ENCODE measurements around the gene SMCO2.

The SMCO2 gene

DNA sequence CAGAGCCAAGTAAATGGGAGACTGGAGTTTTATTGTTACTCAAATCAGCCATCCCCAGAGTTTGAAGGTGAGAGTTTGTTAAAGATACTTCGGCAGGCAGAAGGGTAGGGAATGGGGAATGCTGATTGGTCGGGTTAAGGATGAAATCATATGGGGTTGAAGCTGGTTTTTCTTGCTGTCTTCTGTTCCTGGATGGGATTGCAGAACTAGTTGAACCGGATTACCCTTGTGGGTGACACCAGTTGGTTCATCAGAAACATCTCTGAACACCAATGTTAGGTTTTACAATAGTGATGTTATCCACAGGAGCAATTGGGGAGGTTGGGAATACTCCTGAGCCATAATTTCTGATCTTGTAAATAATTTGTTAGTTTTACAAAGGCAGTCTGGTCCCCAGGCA, 18.7 kb upstream of the SMCO2 start:
- no peaks in the 10 kb centered on the region for H3K9me3 ChIP-seq (ENCODE audit: insufficient read depth, low read length)
- no peaks in the 10 kb centered on the region for H3K27me3 ChIP-seq (ENCODE audit: low read length)
- no peaks in the 10 kb centered on the region for H3F3A ChIP-seq (ENCODE audit: insufficient read depth)
- H3K4me2 ChIP-seq (ENCODE audit: low read depth, low read length, poor library complexity, severe bottlenecking): no peak overlapping the region
- no peak overlapping the region for H3K9ac ChIP-seq (ENCODE audit: low read length)
- no peak overlapping the region for H2AFZ ChIP-seq (ENCODE audit: low read depth, low read length, severe bottlenecking)
- no peaks in the 10 kb centered on the region for H3K79me2 ChIP-seq (ENCODE audit: insufficient read depth, low read length)
- H3K4me3 ChIP-seq (ENCODE audit: insufficient read depth, low read length, poor library complexity, severe bottlenecking): no peak overlapping the region
- no peaks in the 10 kb centered on the region for H3K36me3 ChIP-seq (ENCODE audit: low read length)
- no peaks in the 10 kb centered on the region for H3K9me2 ChIP-seq (replicated peaks; ENCODE audit: insufficient read depth, low read length)
- TF ChIP-seq EZH2phosphoT487 (conservative IDR thresholded peaks at IDR 0.05; ENCODE audit: low read length) (no peak), CTCF (IDR thresholded peaks at IDR 0.05; ENCODE audit: insufficient read depth, low read length, poor library complexity, severe bottlenecking) (no peak)
- no peak overlapping the region for H3K27ac ChIP-seq (ENCODE audit: low read depth, low read length)
- H4K20me1 ChIP-seq (ENCODE audit: low read depth, low read length): no peaks in the 10 kb centered on the region

DNA sequence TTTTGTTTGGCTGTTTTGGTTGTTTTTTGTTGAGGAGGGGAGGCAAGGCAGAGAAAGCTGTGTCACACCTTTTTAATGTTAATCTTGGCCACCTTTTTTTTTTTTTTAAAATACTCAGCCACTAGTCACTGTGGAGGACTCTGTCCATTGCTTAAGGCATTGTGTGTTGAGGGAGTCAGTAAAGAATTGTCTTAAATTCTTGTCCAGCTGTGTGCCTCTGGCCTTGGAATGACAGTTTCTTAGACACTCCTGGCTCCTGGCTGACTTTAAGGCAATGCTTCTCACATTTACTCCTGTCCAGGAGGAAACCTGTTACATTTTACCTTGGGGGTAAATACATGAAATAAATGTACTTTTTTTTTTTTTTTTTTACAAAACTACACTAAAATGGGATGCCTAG, 18.1 kb upstream of the SMCO2 start:
- H3K79me2 ChIP-seq (ENCODE audit: insufficient read depth, low read length): no peaks in the 10 kb centered on the region
- H3K9me3 ChIP-seq (ENCODE audit: insufficient read depth, low read length): no peaks in the 10 kb centered on the region
- H3K9ac ChIP-seq (ENCODE audit: low read length): no peak overlapping the region
- no peak overlapping the region for H3K27ac ChIP-seq (ENCODE audit: low read depth, low read length)
- H2AFZ ChIP-seq (ENCODE audit: low read depth, low read length, severe bottlenecking): no peak overlapping the region
- no peak overlapping the region for H3K4me3 ChIP-seq (ENCODE audit: insufficient read depth, low read length, poor library complexity, severe bottlenecking)
- H3K9me2 ChIP-seq (replicated peaks; ENCODE audit: insufficient read depth, low read length): no peaks in the 10 kb centered on the region
- H3F3A ChIP-seq (ENCODE audit: insufficient read depth): no peaks in the 10 kb centered on the region
- H4K20me1 ChIP-seq (ENCODE audit: low read depth, low read length): no peaks in the 10 kb centered on the region
- no peak overlapping the region for H3K4me2 ChIP-seq (ENCODE audit: low read depth, low read length, poor library complexity, severe bottlenecking)
- H3K27me3 ChIP-seq (ENCODE audit: low read length): no peaks in the 10 kb centered on the region
- no peak for TF ChIP-seq EZH2phosphoT487 (conservative IDR thresholded peaks at IDR 0.05; ENCODE audit: low read length)
- no peak for TF ChIP-seq CTCF (IDR thresholded peaks at IDR 0.05; ENCODE audit: insufficient read depth, low read length, poor library complexity, severe bottlenecking)
- H3K36me3 ChIP-seq (ENCODE audit: low read length): no peaks in the 10 kb centered on the region

DNA sequence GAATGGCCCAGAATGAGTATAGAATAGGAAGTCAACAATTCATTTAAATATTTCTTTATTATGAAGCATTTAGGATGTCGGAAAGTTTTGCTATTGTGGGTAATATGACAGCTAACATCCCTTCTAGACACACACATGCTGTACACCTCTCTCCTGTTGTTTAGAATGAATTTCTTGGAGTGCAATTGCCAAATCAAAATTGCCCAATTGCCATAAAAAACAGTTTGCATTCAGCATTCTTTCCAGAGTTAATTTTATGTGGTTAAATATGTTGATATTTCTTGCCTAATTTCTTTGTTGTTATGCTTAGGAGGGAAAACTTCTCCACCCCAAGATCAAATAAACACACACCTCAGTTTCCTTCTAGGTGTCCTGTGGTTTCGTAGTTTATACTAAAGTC, 16.9 kb upstream of the SMCO2 start:
- Histone ChIP-seq H3K9ac (ENCODE audit: low read length) (no peak overlapping the region), H3F3A (ENCODE audit: insufficient read depth) (no peaks in the 10 kb centered on the region)

More for the DNA sequence above, 16.9 kb upstream of the SMCO2 start:
- TF ChIP-seq EZH2phosphoT487 (conservative IDR thresholded peaks at IDR 0.05; ENCODE audit: low read length) (no peak), CTCF (IDR thresholded peaks at IDR 0.05; ENCODE audit: insufficient read depth, low read length, poor library complexity, severe bottlenecking) (no peak)
- H3K27me3 ChIP-seq (ENCODE audit: low read length): no peaks in the 10 kb centered on the region
- no peak overlapping the region for H3K4me3 ChIP-seq (ENCODE audit: insufficient read depth, low read length, poor library complexity, severe bottlenecking)
- no peak overlapping the region for H2AFZ ChIP-seq (ENCODE audit: low read depth, low read length, severe bottlenecking)
- no peaks in the 10 kb centered on the region for H4K20me1 ChIP-seq (ENCODE audit: low read depth, low read length)
- no peak overlapping the region for H3K27ac ChIP-seq (ENCODE audit: low read depth, low read length)
- H3K36me3 ChIP-seq (ENCODE audit: low read length): no peaks in the 10 kb centered on the region
- H3K9me3 ChIP-seq (ENCODE audit: insufficient read depth, low read length): no peaks in the 10 kb centered on the region
- no peaks in the 10 kb centered on the region for H3K9me2 ChIP-seq (replicated peaks; ENCODE audit: insufficient read depth, low read length)
- no peaks in the 10 kb centered on the region for H3K79me2 ChIP-seq (ENCODE audit: insufficient read depth, low read length)
- no peak overlapping the region for H3K4me2 ChIP-seq (ENCODE audit: low read depth, low read length, poor library complexity, severe bottlenecking)
